CD14-positive monocyte (primary cell): Measurements from ENCODE around the gene PLD1. TPM values are rescaled to one million over a fixed set of nuclear protein-coding genes. Genes with fewer than 3 reads are reported as not detected.

Source experiments
- DNase-seq, 3 donors: peaks; one replicate each; pipeline ENCODE4 v3.0.0-alpha.2; 2011 to 2022
- H2AFZ ChIP-seq: 2 replicates; pipeline ENCODE4 v1.6.0; 2012; ENCODE audit warnings: mild to moderate bottlenecking, low read depth, low read length, inconsistent platforms; ENCODE audit not compliant: insufficient read depth, poor library complexity, severe bottlenecking
- H3K27ac ChIP-seq, 2 donors: 1 replicate in 1 of 2; 2 replicates in 1 of 2; pipeline ENCODE4 v1.5.1; 2012 to 2013; ENCODE audit warnings: low read length in 2 of 2, control low read depth in 1 of 2, inconsistent platforms in 1 of 2, low read depth in 1 of 2, mild to moderate bottlenecking in 1 of 2
- H3K27me3 ChIP-seq, 2 donors: one replicate each; pipeline versions ENCODE4 v1.6.0 to v1.6.1; 2011 to 2013; ENCODE audit warnings: low read length in 2 of 2; ENCODE audit not compliant: control insufficient read depth in 2 of 2, insufficient read depth in 2 of 2
- H3K36me3 ChIP-seq, 2 donors: replicated peaks in 1 of 2; 1 replicate in 1 of 2; 2 replicates in 1 of 2; pipeline versions ENCODE4 v1.5.1 to v1.6.1; 2012 to 2013; ENCODE audit warnings: low read length in 2 of 2, control low read depth in 1 of 2, inconsistent platforms in 1 of 2, mild to moderate bottlenecking in 1 of 2; ENCODE audit not compliant: insufficient read depth in 2 of 2, control insufficient read depth in 1 of 2
- H3K4me1 ChIP-seq, 2 donors: 1 replicate in 1 of 2; 2 replicates in 1 of 2; pipeline versions ENCODE4 v1.5.1 to v1.6.1; 2012 to 2013; ENCODE audit warnings: low read length in 2 of 2, control low read depth in 1 of 2, inconsistent platforms in 1 of 2, mild to moderate bottlenecking in 1 of 2, moderate library complexity in 1 of 2; ENCODE audit not compliant: insufficient read depth in 2 of 2, control insufficient read depth in 1 of 2
- H3K4me2 ChIP-seq: replicated peaks from 2 replicates; pipeline ENCODE3; 2012; ENCODE audit warnings: low read length, moderate library complexity, mild to moderate bottlenecking; ENCODE audit not compliant: poor library complexity, severe bottlenecking; ENCODE audit errors: extremely low read depth
- H3K4me3 ChIP-seq, 3 experiments: fragments of 200-600 bp in 1 of 3; sonication (generic) in 1 of 3; replicated peaks in 1 of 3; 1 replicate in 2 of 3; 2 replicates in 1 of 3; pipeline ENCODE4 v1.5.1; 2011 to 2013; ENCODE audit warnings: low read length in 3 of 3, mild to moderate bottlenecking in 3 of 3, control low read depth in 2 of 3, low read depth in 2 of 3, inconsistent platforms in 1 of 3, moderate library complexity in 1 of 3
- H3K79me2 ChIP-seq: 2 replicates; pipeline ENCODE4 v1.6.0; 2012; ENCODE audit warnings: mild to moderate bottlenecking, control low read depth, inconsistent platforms, low read length, moderate library complexity; ENCODE audit not compliant: insufficient read depth
- H3K9ac ChIP-seq: 2 replicates; pipeline ENCODE4 v1.6.0; 2017; ENCODE audit warnings: low read length, mild to moderate bottlenecking; ENCODE audit not compliant: insufficient read depth, poor library complexity, severe bottlenecking
- H3K9me3 ChIP-seq, 2 donors: replicated peaks in 1 of 2; 1 replicate in 1 of 2; 2 replicates in 1 of 2; pipeline versions ENCODE4 v1.5.1 to v1.6.1; 2012 to 2013; ENCODE audit warnings: low read length in 2 of 2, control low read depth in 1 of 2; ENCODE audit not compliant: control insufficient read depth in 1 of 2, insufficient read depth in 1 of 2
- H4K20me1 ChIP-seq: 2 replicates; pipeline ENCODE4 v1.6.0; 2012; ENCODE audit warnings: mild to moderate bottlenecking, low read length, control low read depth, moderate library complexity; ENCODE audit not compliant: insufficient read depth
- H3K27ac Mint-ChIP-seq, 7 donors: one replicate each; pipeline ENCODE4 v1.8.0; 2020; ENCODE audit warnings: mild to moderate bottlenecking in 7 of 7, mixed read lengths in 7 of 7, moderate library complexity in 6 of 7, inconsistent platforms in 2 of 7
- H3K27me3 Mint-ChIP-seq, 3 donors: one replicate each; pipeline ENCODE4 v1.8.0; 2021 to 2022; ENCODE audit warnings: low read depth in 3 of 3, mild to moderate bottlenecking in 3 of 3, mixed read lengths in 3 of 3, moderate library complexity in 3 of 3, inconsistent platforms in 1 of 3
- H3K36me3 Mint-ChIP-seq, 2 donors: one replicate each; pipeline ENCODE4 v1.8.0; 2020; ENCODE audit warnings: mixed read lengths in 2 of 2, inconsistent platforms in 1 of 2, mild to moderate bottlenecking in 1 of 2
- H3K4me1 Mint-ChIP-seq: one replicate; pipeline ENCODE4 v1.8.0; 2020; ENCODE audit warnings: mild to moderate bottlenecking, mixed read lengths
- H3K4me3 Mint-ChIP-seq, 2 donors: one replicate each; pipeline ENCODE4 v1.8.0; 2020; ENCODE audit warnings: mild to moderate bottlenecking in 2 of 2, mixed read lengths in 2 of 2, moderate library complexity in 1 of 2
- H3K9me3 Mint-ChIP-seq, 7 donors: one replicate each; pipeline ENCODE4 v1.8.0; 2020 to 2022; ENCODE audit warnings: mixed read lengths in 7 of 7, mild to moderate bottlenecking in 6 of 7, moderate library complexity in 6 of 7, inconsistent platforms in 2 of 7
- CTCF ChIP-seq: fragments of 200-600 bp; IDR thresholded peaks from one replicate; pipeline ENCODE4 v1.8.0; 2022; ENCODE audit warnings: antibody characterized with exemption, mild to moderate bottlenecking
- WGBS: methylation state at CpG from one replicate; pipeline ENCODE4 v1.1.5; 2013; ENCODE audit warnings: missing lambda C conversion rate; ENCODE audit not compliant: insufficient coverage; 5-methylcytosine and 5-hydroxymethylcytosine counted together
- intact Hi-C, 2 donors: fragments of 100-400 bp; cut with micrococcal nuclease; formaldehyde crosslinking; loops; one replicate each; pipeline versions ENCODE4 v1.15.0 to v1.15.1; 2023
- polyA plus RNA-seq, 3 donors: library from polyadenylated mRNA; depleted of rRNA in 1 of 3; unstranded in 2 of 3; stranded (reverse) in 1 of 3; fragments of 300-500 nt in 2 of 3; fragments of >200 nt in 1 of 3; fragmentation: Illumina TruSeq in 2 of 3; gene quantifications; 1 replicate in 2 of 3; 2 replicates in 1 of 3; pipeline ENCODE4 v1.2.3, GENCODE V29; 2012 to 2021

PLD1 gene
- polyA plus RNA-seq, 3 donors: 5.1 to 7.9 (median 5.8) TPM

GRCh38 chr3:171782617-171783016, 27.7 kb downstream of the PLD1 start:
- Histone ChIP-seq H3K4me1 (peaks cover 26 to 39% of the 10 kb centered on the region in 2 donors), H3K27ac (peak overlapping the region in 1 of 2 donors; percentile 52), H3K9ac (no peak overlapping the region), H3K9me3 (no peaks in the 10 kb centered on the region), H3K27me3 (no peaks in the 10 kb centered on the region), H3K79me2 (peaks cover 91% of the 10 kb centered on the region), H3K4me3 (peak overlapping the region in 1 of 3 experiments; percentile 12), H4K20me1 (no peaks in the 10 kb centered on the region), H2AFZ (no peak overlapping the region), H3K4me2 (peak overlapping the region; percentile 1), H3K36me3 (no peaks in the 10 kb centered on the region)
- peaks cover 17% of the 10 kb centered on the region for H3K4me1 Mint-ChIP-seq
- no peak overlapping the region for H3K4me3 Mint-ChIP-seq
- no peak for TF ChIP-seq CTCF
- peak in 2 of 3 donors; percentile 33 to 38 for DNase-seq
- H3K36me3 Mint-ChIP-seq: peaks cover 2 to 4% of the 10 kb centered on the region in 2 donors
- H3K27me3 Mint-ChIP-seq: peaks cover 0 to 1% (median 1%) of the 10 kb centered on the region in 3 donors
- 77% methylated on average over 1 of the region's 1 CpG for WGBS
- H3K9me3 Mint-ChIP-seq: no peaks in the 10 kb centered on the region
- intact Hi-C loops: no loop called here
- no peak overlapping the region for H3K27ac Mint-ChIP-seq

DNA sequence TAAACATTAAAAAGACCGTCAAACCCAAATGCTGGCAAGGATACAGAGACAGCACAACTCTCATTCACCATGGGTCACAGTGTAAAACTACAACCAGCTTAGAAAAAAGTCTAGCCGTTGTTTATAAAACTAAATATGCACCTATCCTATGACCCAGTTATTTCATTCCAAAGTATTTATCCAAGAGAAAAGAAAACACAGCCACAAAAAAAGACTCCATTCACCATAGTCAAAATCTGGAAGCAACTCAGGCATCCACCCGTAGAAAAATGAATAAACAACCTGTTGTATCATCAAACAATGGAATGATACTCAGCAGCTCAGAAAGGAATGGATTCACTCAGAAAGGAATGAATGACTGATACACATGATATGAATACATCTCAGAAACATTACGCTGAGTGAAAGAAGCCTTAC, 28.6 kb downstream of the PLD1 start:
- no peaks in the 10 kb centered on the region for H3K36me3 ChIP-seq
- H3K9me3 ChIP-seq: no peaks in the 10 kb centered on the region
- no peak overlapping the region for H3K4me3 Mint-ChIP-seq
- no peaks in the 10 kb centered on the region for H3K27me3 ChIP-seq
- intact Hi-C loops: no loop called here
- H3K79me2 ChIP-seq: peaks cover 83% of the 10 kb centered on the region
- no peaks in the 10 kb centered on the region for H3K36me3 Mint-ChIP-seq
- peak overlapping the region in 3 of 7 donors; percentile 27 to 77 (median 52) for H3K27ac Mint-ChIP-seq
- H3K4me1 Mint-ChIP-seq: peaks cover 25% of the 10 kb centered on the region
- no peak overlapping the region for H2AFZ ChIP-seq
- peaks cover 0 to 3% (median 3%) of the 10 kb centered on the region in 3 donors for H3K27me3 Mint-ChIP-seq
- H4K20me1 ChIP-seq: no peaks in the 10 kb centered on the region
- DNase-seq: no peak
- no peak overlapping the region for H3K27ac ChIP-seq
- H3K4me1 ChIP-seq: peaks cover 33 to 47% of the 10 kb centered on the region in 2 donors
- H3K4me2 ChIP-seq: no peak overlapping the region
- no peaks in the 10 kb centered on the region for H3K9me3 Mint-ChIP-seq
- H3K4me3 ChIP-seq: no peak overlapping the region
- WGBS: 86% methylated on average over 2 of the region's 4 CpGs
- no peak for TF ChIP-seq CTCF
- H3K9ac ChIP-seq: no peak overlapping the region
